Muscle of leg (tissue), 11 donors: ENCODE results near the gene PKN3. TPM values are rescaled to one million over a fixed set of nuclear protein-coding genes. Genes with fewer than 3 reads are reported as not detected.

Experiments
- DNase-seq: peaks from one replicate; pipeline ENCODE4 v3.0.0; 2013
- H3K27ac ChIP-seq: one replicate; pipeline ENCODE4 v1.5.1; 2013; ENCODE audit warnings: mild to moderate bottlenecking, low read length, control low read depth
- H3K27me3 ChIP-seq: one replicate; pipeline ENCODE4 v1.6.1; 2013; ENCODE audit warnings: low read length; ENCODE audit not compliant: control insufficient read depth, insufficient read depth
- H3K36me3 ChIP-seq: one replicate; pipeline ENCODE4 v1.6.1; 2013; ENCODE audit warnings: low read length; ENCODE audit not compliant: control insufficient read depth, insufficient read depth
- H3K4me1 ChIP-seq: one replicate; pipeline ENCODE4 v1.6.1; 2013; ENCODE audit warnings: low read length; ENCODE audit not compliant: control insufficient read depth, insufficient read depth
- H3K4me3 ChIP-seq: one replicate; pipeline ENCODE4 v1.5.1; 2013; ENCODE audit warnings: low read length, control low read depth
- H3K9me3 ChIP-seq: replicated peaks from 2 replicates; pipeline ENCODE4 v1.6.1; 2013; ENCODE audit warnings: low read depth, low read length; ENCODE audit not compliant: control insufficient read depth
- WGBS: methylation state at CpG from one replicate; pipeline ENCODE4 v1.1.5; 2013; ENCODE audit warnings: missing lambda C conversion rate; ENCODE audit not compliant: insufficient coverage; 5-methylcytosine and 5-hydroxymethylcytosine counted together
- polyA plus RNA-seq, 8 donors: library from polyadenylated mRNA; unstranded; fragments of 120-200 nt; gene quantifications; one replicate each; pipeline versions ENCODE4 v1.2.1 to v1.2.3, GENCODE V29; 2013; ENCODE audit warnings: inconsistent platforms in 1 of 8, low replicate concordance in 1 of 8; ENCODE audit not compliant: insufficient read length in 8 of 8, insufficient read depth in 1 of 8
- total RNA-seq: library from RNA; stranded (reverse); fragments of 120-200 nt; gene quantifications from one replicate; pipeline ENCODE4 v1.2.4, GENCODE V29; 2013

The PKN3 gene
- total and polyA plus RNA-seq, 9 donors, result 2.9 to 11.0 (median 8.6) TPM

GRCh38 chr9:128768606-128769005 lies 66.3 kb downstream of the PKN3 start:
- Histone ChIP-seq H3K4me1 (peaks cover 15% of the 10 kb centered on the region), H3K36me3 (peaks cover 25% of the 10 kb centered on the region), H3K27ac (no peak overlapping the region), H3K27me3 (no peaks in the 10 kb centered on the region), H3K9me3 (no peaks in the 10 kb centered on the region), H3K4me3 (no peak overlapping the region)
- DNase-seq, result no peak
- WGBS, result 82% methylated on average over 4 of the region's 6 CpGs

Other genes starting within 250 kb of the PKN3 start
- gene ODF2, start 246.5 kb upstream of the PKN3 start, total RNA-seq, result 23.5 TPM
- gene ODF2, start 246.5 kb upstream of the PKN3 start, polyA plus RNA-seq, result 10 to 100 TPM; 25.5 to 41.8 (median 27.0) TPM
- 19.6 TPM for gene GLE1, start 197.8 kb upstream of the PKN3 start, total RNA-seq
- gene GLE1, start 197.8 kb upstream of the PKN3 start, polyA plus RNA-seq, result 10 to 100 TPM; 16.9 to 20.4 (median 19.7) TPM
- gene SPTAN1, start 149.9 kb upstream of the PKN3 start, total RNA-seq, result 227 TPM
- gene SPTAN1, start 149.9 kb upstream of the PKN3 start, polyA plus RNA-seq, result 100 to 1,000 TPM; 244 to 384 (median 305) TPM
- 40.8 TPM for gene DYNC2I2, start 45.7 kb upstream of the PKN3 start, total RNA-seq
- gene DYNC2I2, start 45.7 kb upstream of the PKN3 start, polyA plus RNA-seq, result 10 to 100 TPM; 43.3 to 60.5 (median 50.8) TPM
- gene SET, start 13.3 kb upstream of the PKN3 start, total RNA-seq, result 385 TPM
- 100 to 1,000 TPM; 288 to 388 (median 333) TPM for gene SET, start 13.3 kb upstream of the PKN3 start, polyA plus RNA-seq
- 5.7 TPM for gene ZDHHC12, start 21.6 kb downstream of the PKN3 start, total RNA-seq
- 10 to 100 TPM in 1 of 8 donors, 1 to 10 TPM in 7; 5.9 to 10.7 (median 6.8) TPM for gene ZDHHC12, start 21.6 kb downstream of the PKN3 start, polyA plus RNA-seq
- gene ZER1, start 69.4 kb downstream of the PKN3 start, total RNA-seq, result 14.2 TPM
- 10 to 100 TPM; 27.8 to 42.6 (median 34.2) TPM for gene ZER1, start 69.4 kb downstream of the PKN3 start, polyA plus RNA-seq
- 12.0 TPM for gene TBC1D13, start 84.8 kb downstream of the PKN3 start, total RNA-seq
- gene TBC1D13, start 84.8 kb downstream of the PKN3 start, polyA plus RNA-seq, result 10 to 100 TPM; 35.0 to 59.4 (median 38.9) TPM
- 27.8 TPM for gene ENDOG, start 116.0 kb downstream of the PKN3 start, total RNA-seq
- 10 to 100 TPM; 16.7 to 26.4 (median 21.3) TPM for gene ENDOG, start 116.0 kb downstream of the PKN3 start, polyA plus RNA-seq
- 18.5 TPM for gene SPOUT1, start 127.3 kb downstream of the PKN3 start, total RNA-seq
- 10 to 100 TPM; 21.0 to 33.2 (median 26.6) TPM for gene SPOUT1, start 127.3 kb downstream of the PKN3 start, polyA plus RNA-seq
- gene KYAT1, start 179.4 kb downstream of the PKN3 start, total RNA-seq, result 4.7 TPM
- gene KYAT1, start 179.4 kb downstream of the PKN3 start, polyA plus RNA-seq, result 1 to 10 TPM; 4.2 to 8.8 (median 5.8) TPM
- gene LRRC8A, start 179.6 kb downstream of the PKN3 start, total RNA-seq, result 10.6 TPM
- gene LRRC8A, start 179.6 kb downstream of the PKN3 start, polyA plus RNA-seq, result 10 to 100 TPM; 15.7 to 29.1 (median 21.7) TPM
- 23.9 TPM for gene PHYHD1, start 218.5 kb downstream of the PKN3 start, total RNA-seq
- 10 to 100 TPM; 30.6 to 47.6 (median 39.0) TPM for gene PHYHD1, start 218.5 kb downstream of the PKN3 start, polyA plus RNA-seq
- gene DOLK, start 245.1 kb downstream of the PKN3 start, total RNA-seq, result 8.0 TPM
- gene DOLK, start 245.1 kb downstream of the PKN3 start, polyA plus RNA-seq, result 10 to 100 TPM in 2 of 8 donors, 1 to 10 TPM in 6; 7.9 to 11.6 (median 9.3) TPM
- gene NUP188, start 245.2 kb downstream of the PKN3 start, total RNA-seq, result 21.7 TPM
- 10 to 100 TPM; 28.0 to 41.5 (median 34.3) TPM for gene NUP188, start 245.2 kb downstream of the PKN3 start, polyA plus RNA-seq